Endothelial cell of umbilical vein (primary cell): ENCODE measurements around the gene NELFB. TPM values are rescaled to one million over a fixed set of nuclear protein-coding genes. Genes with fewer than 3 reads are reported as not detected.

ENCODE experiments used
- BruUV-seq: library from RNA; stranded (reverse); fragments of 400-500 nt; replicated peaks from 2 replicates; lab custom pipeline; 2021; lab: Mats Ljungman, UMichigan
- CTCF ChIA-PET: fragments of 300-600, 350-600 bp; sonication (Branson Sonifier 250); formaldehyde crosslinking; loops from one replicate; lab custom pipeline; 2021; ENCODE audit warnings: antibody characterized with exemption, inconsistent platforms; lab: Charles Lee
- POLR2A ChIA-PET: fragments of 300-600, 350-600 bp; sonication (Branson Sonifier 250); formaldehyde crosslinking; loops from one replicate; lab custom pipeline; 2021; ENCODE audit warnings: antibody characterized with exemption, inconsistent platforms; lab: Charles Lee
- DNase-seq: peaks from one replicate; pipeline ENCODE4 v3.0.0-alpha.2; 2011; ENCODE audit warnings: low read depth, low spot score
- FAIRE-seq: peaks from 2 replicates; lab custom pipeline; 2011; peaks lifted over from hg19 to GRCh38; lab: Jason Lieb, UNC
- H2AFZ ChIP-seq: 2 replicates; pipeline ENCODE4 v1.6.0; 2012; ENCODE audit warnings: low read depth, low read length, control low read depth, inconsistent platforms
- H3K27ac ChIP-seq: 2 replicates; pipeline ENCODE4 v1.5.1; 2011; ENCODE audit warnings: low read depth, mild to moderate bottlenecking, control low read depth, low read length, moderate library complexity; ENCODE audit not compliant: insufficient read depth
- H3K27me3 ChIP-seq, 2 experiments: 2 replicates each; pipeline versions ENCODE4 v1.6.0 to v1.6.1; 2011; ENCODE audit warnings: low read length in 2 of 2, mixed read lengths in 1 of 2; ENCODE audit not compliant: control insufficient read depth in 2 of 2, insufficient read depth in 2 of 2
- H3K36me3 ChIP-seq, 2 experiments: 2 replicates in 1 of 2; 3 replicates in 1 of 2; pipeline ENCODE4 v1.5.1; 2011; ENCODE audit warnings: low read length in 2 of 2, mild to moderate bottlenecking in 1 of 2, moderate library complexity in 1 of 2; ENCODE audit not compliant: control insufficient read depth in 2 of 2, insufficient read depth in 2 of 2; ENCODE audit errors: extremely low read depth in 1 of 2
- H3K4me1 ChIP-seq: 3 replicates; pipeline ENCODE4 v1.5.1; 2011; ENCODE audit warnings: mild to moderate bottlenecking, low read length; ENCODE audit not compliant: control insufficient read depth, insufficient read depth; ENCODE audit errors: extremely low read depth
- H3K4me2 ChIP-seq: 2 replicates; pipeline ENCODE4 v1.6.1; 2011; ENCODE audit warnings: low read length, control low read depth, mixed read lengths; ENCODE audit not compliant: insufficient read depth
- H3K4me3 ChIP-seq, 3 experiments: fragments of 200-600 bp in 1 of 3; sonication (generic), shearing (Covaris generic) in 1 of 3; replicated peaks in 1 of 3; 2 replicates each; pipeline ENCODE4 v1.5.1; 2011 to 2016; ENCODE audit warnings: control low read depth in 3 of 3, low read length in 3 of 3, mild to moderate bottlenecking in 2 of 3, inconsistent platforms in 1 of 3, low read depth in 1 of 3, moderate library complexity in 1 of 3; ENCODE audit not compliant: insufficient read depth in 1 of 3
- H3K79me2 ChIP-seq: 2 replicates; pipeline ENCODE4 v1.6.0; 2012; ENCODE audit warnings: low read length, inconsistent platforms; ENCODE audit not compliant: control insufficient read depth, insufficient read depth
- H3K9ac ChIP-seq: replicated peaks from 2 replicates; pipeline ENCODE3; 2011; ENCODE audit warnings: low read length, control low read depth; ENCODE audit not compliant: insufficient read depth; ENCODE audit errors: extremely low read depth
- H3K9me1 ChIP-seq: replicated peaks from 3 replicates; pipeline ENCODE4 v1.6.0; 2011; ENCODE audit warnings: mild to moderate bottlenecking, low read length; ENCODE audit not compliant: control insufficient read depth, insufficient read depth; ENCODE audit errors: extremely low read depth
- H3K9me3 ChIP-seq: replicated peaks from 2 replicates; pipeline ENCODE4 v1.5.1; 2012; ENCODE audit warnings: low read length, inconsistent platforms; ENCODE audit not compliant: control insufficient read depth, insufficient read depth
- H4K20me1 ChIP-seq: replicated peaks from 2 replicates; pipeline ENCODE3; 2011; ENCODE audit warnings: mild to moderate bottlenecking, low read length; ENCODE audit not compliant: control insufficient read depth, insufficient read depth; ENCODE audit errors: extremely low read depth
- CTCF ChIP-seq, 2 donors: IDR thresholded peaks; 1 replicate in 1 of 2; 2 replicates in 1 of 2; pipeline ENCODE4 v1.5.1; 2011; ENCODE audit warnings: low read length in 2 of 2, mild to moderate bottlenecking in 2 of 2, moderate library complexity in 2 of 2, control low read depth in 1 of 2, inconsistent platforms in 1 of 2, low read depth in 1 of 2; ENCODE audit not compliant: insufficient read depth in 1 of 2; ENCODE audit errors: extremely low read depth in 1 of 2
- EZH2 ChIP-seq: IDR thresholded peaks from 2 replicates; pipeline ENCODE4 v1.6.1; 2012; ENCODE audit warnings: borderline replicate concordance, low read depth, mild to moderate bottlenecking, moderate library complexity, low read length, inconsistent platforms; ENCODE audit not compliant: severe bottlenecking
- FOS ChIP-seq: IDR thresholded peaks from 2 replicates; pipeline ENCODE4 v1.6.1; 2011; ENCODE audit warnings: mild to moderate bottlenecking, low read length, moderate library complexity, borderline replicate concordance; ENCODE audit not compliant: insufficient read depth
- GATA2 ChIP-seq: IDR thresholded peaks from 2 replicates; pipeline ENCODE4 v1.7.0; 2011; ENCODE audit warnings: low read depth, mild to moderate bottlenecking, moderate library complexity, mixed read lengths, low read length; ENCODE audit not compliant: insufficient read length, insufficient read depth
- JUN ChIP-seq: IDR thresholded peaks from 2 replicates; pipeline ENCODE4 v1.6.1; 2011; ENCODE audit warnings: borderline replicate concordance, low read depth; ENCODE audit not compliant: insufficient read length, insufficient read depth
- MYC ChIP-seq: IDR thresholded peaks from one replicate; pipeline ENCODE4 v1.6.1; 2011; ENCODE audit warnings: mild to moderate bottlenecking, low read depth, low read length
- POLR2A ChIP-seq: IDR thresholded peaks from 2 replicates; pipeline ENCODE4 v1.6.1; 2012; ENCODE audit warnings: low read depth, mild to moderate bottlenecking, control low read depth, low read length
- POLR2AphosphoS5 ChIP-seq: IDR thresholded peaks from 2 replicates; pipeline ENCODE4 v1.6.1; 2012; ENCODE audit warnings: low read depth, mild to moderate bottlenecking, control low read depth, low read length, moderate library complexity; ENCODE audit not compliant: insufficient read depth
- dilution Hi-C: fragments of 300-500 bp; cut with MboI; formaldehyde crosslinking; loops from one replicate; pipeline ENCODE4 v1.15.0; 2019; ENCODE audit warnings: low sequenced_read_pairs; ENCODE audit not compliant: extremely low pct_ligation_motif_present
- intact Hi-C: fragments of 100-400 bp; cut with micrococcal nuclease; formaldehyde crosslinking; loops from one replicate; pipeline ENCODE4 v1.10.0; 2022
- polyA plus RNA-seq, 4 experiments: library from polyadenylated mRNA; depleted of rRNA in 3 of 4; stranded (reverse) in 3 of 4; unstranded in 1 of 4; fragments of >200 nt; gene quantifications; 2 replicates each; pipeline versions ENCODE4 v1.2.1 to v1.2.3, GENCODE V29; 2011 to 2012; ENCODE audit warnings: missing spikeins in 1 of 4
- total RNA-seq: library from RNA; stranded (reverse); gene quantifications from 2 replicates; pipeline ENCODE4 v1.2.3, GENCODE V29; 2021
- TF ChIP-seq, protein P1 (sequence below): IDR thresholded peaks from 2 replicates; pipeline ENCODE4 v1.6.1; 2011; ENCODE audit not compliant: insufficient read depth, insufficient read length

Gene NELFB
- total and polyA plus RNA-seq, 2 donors (not counting 3 experiments of a cell fraction or from before 2014, with no cell fraction given), result 62.3 to 76.1 TPM

DNA sequence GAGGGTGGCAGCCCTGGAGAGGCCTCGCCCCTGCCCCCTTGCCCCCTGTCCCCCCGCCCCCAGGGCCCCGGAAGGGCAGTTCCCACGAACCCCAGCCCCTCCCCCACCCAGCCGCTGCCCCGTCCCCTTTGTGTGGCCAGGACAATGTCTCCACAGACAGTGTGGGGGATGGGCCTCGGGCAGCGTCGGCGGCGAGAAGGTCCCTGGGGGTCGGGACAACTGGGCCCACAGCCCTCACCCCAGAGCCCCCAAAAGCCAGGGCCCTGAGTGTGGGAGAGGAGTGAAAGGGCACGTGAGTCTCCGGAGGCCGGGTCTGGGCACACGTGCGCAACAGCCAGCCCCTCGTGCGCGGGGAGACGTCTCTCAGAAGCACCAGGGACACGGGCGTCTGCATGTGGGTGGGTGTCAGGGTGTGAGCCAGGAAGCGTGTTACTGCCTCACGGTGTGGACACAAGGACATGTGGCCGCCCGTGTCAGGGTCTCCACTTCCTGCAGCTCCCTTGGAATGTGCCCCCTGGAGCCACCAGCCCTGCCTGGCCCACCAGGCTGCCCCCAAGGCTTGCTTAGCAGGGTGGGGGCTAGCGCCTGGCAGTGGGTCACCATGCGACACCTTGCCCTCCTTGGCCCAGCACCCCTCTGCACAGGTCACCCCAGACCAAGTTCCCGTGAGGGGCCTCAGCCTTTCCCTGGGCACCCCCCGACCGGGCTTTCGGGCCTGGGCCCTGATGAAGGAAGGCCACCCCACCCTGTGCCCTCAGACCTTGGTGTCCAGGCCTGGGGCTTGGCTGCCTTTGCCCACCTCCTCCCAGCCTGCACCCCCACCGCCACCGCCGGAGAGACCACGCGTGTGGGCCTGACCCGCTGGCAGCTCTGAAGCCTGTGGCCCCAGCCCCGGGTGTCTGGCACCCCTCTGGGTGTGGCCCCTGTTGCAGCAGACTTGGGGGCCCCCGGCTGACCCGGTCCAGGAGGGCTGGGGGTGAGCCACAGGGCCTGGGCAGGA is 59.7 kb downstream of the NELFB start:
- intact Hi-C loops (no loop called here), dilution Hi-C loops (no loop called here)
- Histone ChIP-seq H3K9ac (no peak overlapping the region), H3K9me1 (no peaks in the 10 kb centered on the region), H3K4me2 (no peak overlapping the region), H3K4me1 (peaks cover 9% of the 10 kb centered on the region), H3K4me3 (no peak overlapping the region), H4K20me1 (no peaks in the 10 kb centered on the region), H3K27me3 (no peaks in the 10 kb centered on the region), H3K79me2 (no peaks in the 10 kb centered on the region), H3K27ac (no peak overlapping the region), H2AFZ (no peak overlapping the region), H3K9me3 (no peaks in the 10 kb centered on the region), H3K36me3 (no peaks in the 10 kb centered on the region)
- FAIRE-seq (no peak), DNase-seq (no peak)
- CTCF ChIA-PET, result interaction anchor here (2.2 kb wide), 1 partner anchor 8 kb away, joined by 8 read pairs; no protein-coding TSS in a partner anchor
- TF ChIP-seq EZH2 (no peak), GATA2 (no peak), POLR2A (no peak), FOS (no peak), POLR2AphosphoS5 (no peak), JUN (no peak), MYC (no peak), CTCF (IDR thresholded peaks at IDR 0.05; ENCODE audit: extremely low read depth in 1 of 2, insufficient read depth in 1 of 2, low read depth in 1 of 2, low read length in 2 of 2) (no peak)
- TF ChIP-seq, protein P1, sequence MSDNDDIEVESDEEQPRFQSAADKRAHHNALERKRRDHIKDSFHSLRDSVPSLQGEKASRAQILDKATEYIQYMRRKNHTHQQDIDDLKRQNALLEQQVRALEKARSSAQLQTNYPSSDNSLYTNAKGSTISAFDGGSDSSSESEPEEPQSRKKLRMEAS, result no peak
- no TSS peak for BruUV-seq
- POLR2A ChIA-PET, result no interaction called here
